Measurements from ENCODE around the gene DCUN1D1.

- no peak for TF ChIP-seq EP300 (IDR thresholded peaks at IDR 0.05)
- TF ChIP-seq CTCF (IDR thresholded peaks at IDR 0.05): no peak
- no peak for TF ChIP-seq POLR2A (IDR thresholded peaks at IDR 0.05)
- no peak for TF ChIP-seq POLR2AphosphoS5 (IDR thresholded peaks at IDR 0.05)
Measured at GRCh38 chr3:182981038-182981380, 671 bp upstream of the DCUN1D1 start.
